Measurements from ENCODE around the gene RASSF3. TPM values are rescaled to one million over a fixed set of nuclear protein-coding genes. Genes with fewer than 3 reads are reported as not detected.

RASSF3 gene
- total RNA-seq, 1 experiment from 2014 or later = 13.4 TPM

- no peaks in the 10 kb centered on the region for H3K79me2 ChIP-seq (ENCODE audit: low read length)
- no peaks in the 10 kb centered on the region for H3K4me1 ChIP-seq (ENCODE audit: insufficient read depth, low read length)
- no peak overlapping the region for H3K27ac ChIP-seq (ENCODE audit: low read length)
- H3K27me3 ChIP-seq (ENCODE audit: low read length) = no peaks in the 10 kb centered on the region
- no TSS peak for BruUV-seq (replicated peaks)
- no peaks in the 10 kb centered on the region for H3K36me3 ChIP-seq (ENCODE audit: low read depth, low read length)
- no peaks in the 10 kb centered on the region for H3F3A ChIP-seq (ENCODE audit: low read length, unreplicated experiment)
- ATAC-seq (no peak), DNase-seq (no peak)
- ChIA-PET POLR2A (ENCODE audit: unreplicated experiment) (no interaction called here), CTCF (no interaction called here)
- H2AFZ ChIP-seq (ENCODE audit: low read length) = no peak overlapping the region
- H3K9ac ChIP-seq (ENCODE audit: low read length) = no peak overlapping the region
- H3K9me3 ChIP-seq (ENCODE audit: low read length) = no peaks in the 10 kb centered on the region
- H3K4me2 ChIP-seq (ENCODE audit: low read length) = no peak overlapping the region
- TF ChIP-seq CTCF (conservative IDR thresholded peaks at IDR 0.05; ENCODE audit: low read depth, low read length) (no peak), EZH2phosphoT487 (IDR thresholded peaks at IDR 0.05; ENCODE audit: borderline replicate concordance, low read length) (no peak), EZH2 (IDR thresholded peaks at IDR 0.05; ENCODE audit: low read length, unreplicated experiment) (no peak)
- intact Hi-C loops (cut with micrococcal nuclease) = no loop called here
- H4K20me1 ChIP-seq (ENCODE audit: low read length) = no peaks in the 10 kb centered on the region
- H3K4me3 ChIP-seq (ENCODE audit: low read length) = no peak overlapping the region
- no peaks in the 10 kb centered on the region for H3K9me2 ChIP-seq (replicated peaks; ENCODE audit: low read length)
Observed at GRCh38 chr12:64701283-64701682, 91.0 kb downstream of the RASSF3 start.

GRCh38 chr12:64706306-64706705 lies 96.0 kb downstream of the RASSF3 start:
- ATAC-seq = no peak
- no TSS peak for BruUV-seq (replicated peaks)
- POLR2A ChIA-PET (ENCODE audit: unreplicated experiment) = no interaction called here
- H3K9me3 ChIP-seq (ENCODE audit: low read length) = no peaks in the 10 kb centered on the region
- H3K4me2 ChIP-seq (ENCODE audit: low read length) = no peak overlapping the region
- intact Hi-C loops (cut with micrococcal nuclease) = no loop called here
- no peak for TF ChIP-seq EZH2phosphoT487 (IDR thresholded peaks at IDR 0.05; ENCODE audit: borderline replicate concordance, low read length)
- CTCF ChIA-PET = no interaction called here
- no peaks in the 10 kb centered on the region for H3K27me3 ChIP-seq (ENCODE audit: low read length)
- no peak overlapping the region for H3K9ac ChIP-seq (ENCODE audit: low read length)
- H3F3A ChIP-seq (ENCODE audit: low read length, unreplicated experiment) = no peaks in the 10 kb centered on the region
- H3K36me3 ChIP-seq (ENCODE audit: low read depth, low read length) = no peaks in the 10 kb centered on the region
- no peaks in the 10 kb centered on the region for H3K9me2 ChIP-seq (replicated peaks; ENCODE audit: low read length)
- no peak overlapping the region for H2AFZ ChIP-seq (ENCODE audit: low read length)
- no peak for DNase-seq
- H3K4me1 ChIP-seq (ENCODE audit: insufficient read depth, low read length) = no peaks in the 10 kb centered on the region
- H4K20me1 ChIP-seq (ENCODE audit: low read length) = no peaks in the 10 kb centered on the region
- H3K27ac ChIP-seq (ENCODE audit: low read length) = no peak overlapping the region
- H3K4me3 ChIP-seq (ENCODE audit: low read length) = no peak overlapping the region
- no peaks in the 10 kb centered on the region for H3K79me2 ChIP-seq (ENCODE audit: low read length)

- TF ChIP-seq EZH2phosphoT487 (IDR thresholded peaks at IDR 0.05; ENCODE audit: borderline replicate concordance, low read length) = no peak
- TF ChIP-seq CTCF (conservative IDR thresholded peaks at IDR 0.05; ENCODE audit: low read depth, low read length) = no peak
- TF ChIP-seq EZH2 (IDR thresholded peaks at IDR 0.05; ENCODE audit: low read length, unreplicated experiment) = no peak
- no peaks in the 10 kb centered on the region for H3K79me2 ChIP-seq (ENCODE audit: low read length)
- no peaks in the 10 kb centered on the region for H3K36me3 ChIP-seq (ENCODE audit: low read depth, low read length)
- H3K4me1 ChIP-seq (ENCODE audit: insufficient read depth, low read length) = no peaks in the 10 kb centered on the region
- DNase-seq = no peak
- no peaks in the 10 kb centered on the region for H4K20me1 ChIP-seq (ENCODE audit: low read length)
- H3K9me3 ChIP-seq (ENCODE audit: low read length) = no peaks in the 10 kb centered on the region
- H3K4me3 ChIP-seq (ENCODE audit: low read length) = no peak overlapping the region
- H3F3A ChIP-seq (ENCODE audit: low read length, unreplicated experiment) = no peaks in the 10 kb centered on the region
- no peaks in the 10 kb centered on the region for H3K27me3 ChIP-seq (ENCODE audit: low read length)
- ChIA-PET POLR2A (ENCODE audit: unreplicated experiment) (no interaction called here), CTCF (no interaction called here)
- no peaks in the 10 kb centered on the region for H3K9me2 ChIP-seq (replicated peaks; ENCODE audit: low read length)
- H3K4me2 ChIP-seq (ENCODE audit: low read length) = no peak overlapping the region
- no peak for ATAC-seq
- H3K27ac ChIP-seq (ENCODE audit: low read length) = no peak overlapping the region
- no peak overlapping the region for H3K9ac ChIP-seq (ENCODE audit: low read length)
- BruUV-seq (replicated peaks) = no TSS peak
- H2AFZ ChIP-seq (ENCODE audit: low read length) = no peak overlapping the region
- intact Hi-C loops (cut with micrococcal nuclease) = no loop called here
Observed at GRCh38 chr12:64706857-64707256, 96.6 kb downstream of the RASSF3 start.
